Panc1 (cell line): ENCODE results near the gene STKLD1.

Experiments
- REST ChIP-seq, 2 experiments: IDR thresholded peaks; 2 replicates each; pipeline ENCODE4 v1.6.1; 2011 to 2012; ENCODE audit warnings: low read depth in 2 of 2, control low read depth in 1 of 2, low read length in 1 of 2, mild to moderate bottlenecking in 1 of 2, moderate library complexity in 1 of 2; ENCODE audit not compliant: insufficient read depth in 1 of 2
- TF ChIP-seq, protein P1 (sequence below): fragments of 450-650 bp; IDR thresholded peaks from 2 replicates; pipeline ENCODE4 v1.5.1; 2017; ENCODE audit warnings: mild to moderate bottlenecking

- TF ChIP-seq REST (IDR thresholded peaks at IDR 0.05; ENCODE audit: insufficient read depth in 1 of 2, low read depth in 2 of 2, low read length in 1 of 2) = no peak
- TF ChIP-seq, protein P1, sequence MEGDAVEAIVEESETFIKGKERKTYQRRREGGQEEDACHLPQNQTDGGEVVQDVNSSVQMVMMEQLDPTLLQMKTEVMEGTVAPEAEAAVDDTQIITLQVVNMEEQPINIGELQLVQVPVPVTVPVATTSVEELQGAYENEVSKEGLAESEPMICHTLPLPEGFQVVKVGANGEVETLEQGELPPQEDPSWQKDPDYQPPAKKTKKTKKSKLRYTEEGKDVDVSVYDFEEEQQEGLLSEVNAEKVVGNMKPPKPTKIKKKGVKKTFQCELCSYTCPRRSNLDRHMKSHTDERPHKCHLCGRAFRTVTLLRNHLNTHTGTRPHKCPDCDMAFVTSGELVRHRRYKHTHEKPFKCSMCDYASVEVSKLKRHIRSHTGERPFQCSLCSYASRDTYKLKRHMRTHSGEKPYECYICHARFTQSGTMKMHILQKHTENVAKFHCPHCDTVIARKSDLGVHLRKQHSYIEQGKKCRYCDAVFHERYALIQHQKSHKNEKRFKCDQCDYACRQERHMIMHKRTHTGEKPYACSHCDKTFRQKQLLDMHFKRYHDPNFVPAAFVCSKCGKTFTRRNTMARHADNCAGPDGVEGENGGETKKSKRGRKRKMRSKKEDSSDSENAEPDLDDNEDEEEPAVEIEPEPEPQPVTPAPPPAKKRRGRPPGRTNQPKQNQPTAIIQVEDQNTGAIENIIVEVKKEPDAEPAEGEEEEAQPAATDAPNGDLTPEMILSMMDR = no peak
Observed at GRCh38 chr9:133397895-133398294, 21.7 kb downstream of the STKLD1 start.
